ENCODE results near the gene ELP5. TPM values are rescaled to one million over a fixed set of nuclear protein-coding genes. Genes with fewer than 3 reads are reported as not detected.
A peak's percentile ranks its signal among the peaks of the same experiment; 100 is the strongest.

Gene ELP5
- total and polyA plus RNA-seq, 2 of the 4 experiments (the other 2 are of a cell fraction): 39.3 to 46.6 TPM

- TF ChIP-seq CTCF (conservative IDR thresholded peaks at IDR 0.05; ENCODE audit: low read depth, low read length) (no peak), RFX5 (IDR thresholded peaks at IDR 0.05; ENCODE audit: low read depth, low read length) (no peak)
Measured at GRCh38 chr17:7236808-7237207, 15.2 kb upstream of the ELP5 start (continued).

GRCh38 chr17:7237266-7237760, 14.7 kb upstream of the ELP5 start:
- Histone ChIP-seq H3K56ac (ENCODE audit: extremely low read depth, insufficient read depth, low read length) (no peak overlapping the region; the same call in 1 of the 2 replicates), H3K4ac (ENCODE audit: low read depth, low read length) (peak overlapping the region; percentile 74), H4K20me1 (ENCODE audit: insufficient read depth, low read length) (peaks cover 39% of the 10 kb centered on the region), H4K91ac (ENCODE audit: insufficient read depth, low read depth, low read length) (peak overlapping the region; percentile 75), H3K79me1 (ENCODE audit: low read depth in 1 of 2, low read length in 2 of 2) (peaks cover 19 to 73% of the 10 kb centered on the region in 2 experiments), H2BK15ac (ENCODE audit: low read depth, low read length) (no peak overlapping the region), H3K27ac (ENCODE audit: insufficient read depth, low read length) (peak overlapping the region; percentile 74), H3K14ac (replicated peaks; ENCODE audit: low read depth, low read length) (peak overlapping the region; percentile 67), H3K9ac (ENCODE audit: low read depth, low read length) (peak overlapping the region; percentile 83), H3K4me2 (ENCODE audit: low read depth, low read length) (peak overlapping the region; percentile 87), H4K5ac (ENCODE audit: low read depth, low read length) (peak overlapping the region; percentile 1; the same call in 1 of the 2 replicates), H3K4me1 (ENCODE audit: control insufficient read depth, insufficient read depth, low read length) (peaks cover 11% of the 10 kb centered on the region), H3K4me3 (ENCODE audit: insufficient read depth, low read depth, low read length) (peak overlapping the region; percentile 98), H4K8ac (ENCODE audit: low read depth in 2 of 2, low read length in 2 of 2) (peak overlapping the region; percentile 34 to 38; a peak in 2 of 4 replicates), H3K9me1 (ENCODE audit: insufficient read depth, low read length) (peaks cover 3% of the 10 kb centered on the region; the same call in 1 of the 2 replicates), H3K36me3 (ENCODE audit: control insufficient read depth, insufficient read depth, low read length) (peaks cover 36% of the 10 kb centered on the region), H2AK9ac (replicated peaks; ENCODE audit: low read depth, low read length, poor library complexity) (peak overlapping the region; percentile 94), H2AFZ (replicated peaks; ENCODE audit: low read length, poor library complexity) (peak overlapping the region; percentile 47), H3K9me3 (ENCODE audit: control insufficient read depth, insufficient read depth, low read length) (no peaks in the 10 kb centered on the region), H2BK120ac (ENCODE audit: low read depth, low read length) (peak overlapping the region; percentile 16; the same call in 1 of the 2 replicates), H2AK5ac (ENCODE audit: low read depth, low read length) (peak overlapping the region; percentile 86), H3K18ac (ENCODE audit: low read depth, low read length) (no peak overlapping the region), H3K27me3 (ENCODE audit: control insufficient read depth, insufficient read depth, low read length) (no peaks in the 10 kb centered on the region), H3K23ac (ENCODE audit: low read depth, low read length) (peak overlapping the region; percentile 68; the same call in 1 of the 2 replicates), H2BK5ac (ENCODE audit: low read depth, low read length, poor library complexity, severe bottlenecking) (peak overlapping the region; percentile 74), H2BK20ac (ENCODE audit: low read depth, low read length) (no peak overlapping the region)
- dilution Hi-C loops (cut with HindIII; ENCODE audit: low sequenced_read_pairs, unreplicated experiment): no loop called here
- ATAC-seq (ENCODE audit: low read depth) (no peak), DNase-seq (no peak)
- ChIA-PET CTCF (no interaction called here), POLR2A (ENCODE audit: unreplicated experiment) (no interaction called here)
- intact Hi-C loops (cut with micrococcal nuclease): loop anchor here (5.0 kb wide), 1 partner anchor 60 kb away; no protein-coding TSS in a partner anchor
- in situ Hi-C loops (cut with MboI; ENCODE audit: low sequenced_read_pairs): loop anchor here (25.0 kb wide), 1 partner anchor 925 kb away; the partner anchor contains the start of genes PER1 and VAMP2
- BruUV-seq (replicated peaks): no TSS peak
- WGBS, 2 experiments (ENCODE audit: extremely low coverage in 2 of 2, insufficient read length in 1 of 2): no CpG with 5 or more reads among the region's 6 CpGs
- TF ChIP-seq USF2 (IDR thresholded peaks at IDR 0.05; ENCODE audit: low read depth, low read length): no peak
- TF ChIP-seq MAZ (IDR thresholded peaks at IDR 0.05; ENCODE audit: borderline replicate concordance, low read depth, low read length): no peak
- no peak for TF ChIP-seq POLR2A (IDR thresholded peaks at IDR 0.05; ENCODE audit: low read depth, low read length)
- TF ChIP-seq RAD21 (IDR thresholded peaks at IDR 0.05; ENCODE audit: low read length): no peak
- TF ChIP-seq SMC3 (IDR thresholded peaks at IDR 0.05; ENCODE audit: low read depth, low read length): no peak
- no peak for TF ChIP-seq FOS (IDR thresholded peaks at IDR 0.05; ENCODE audit: low read depth, low read length)
- no peak for TF ChIP-seq CEBPB (IDR thresholded peaks at IDR 0.05; ENCODE audit: low read depth, low read length)
- no peak for TF ChIP-seq MAFK (IDR thresholded peaks at IDR 0.05; ENCODE audit: low read depth, low read length)
- no peak for TF ChIP-seq CHD1 (IDR thresholded peaks at IDR 0.05; ENCODE audit: low read depth, low read length)
- TF ChIP-seq NFE2L2 (IDR thresholded peaks at IDR 0.05; ENCODE audit: low read depth, low read length): no peak
- TF ChIP-seq ELK1 (IDR thresholded peaks at IDR 0.05; ENCODE audit: borderline replicate concordance, low read depth, low read length): no peak
